ENCODE data around the gene NXPH3. TPM values are rescaled to one million over a fixed set of nuclear protein-coding genes. Genes with fewer than 3 reads are reported as not detected.

Gene NXPH3
- not detected in 2 replicates for total RNA-seq (2014; rRNA removed; shearing (Covaris generic); ENCODE audit: low replicate concordance)

DNA sequence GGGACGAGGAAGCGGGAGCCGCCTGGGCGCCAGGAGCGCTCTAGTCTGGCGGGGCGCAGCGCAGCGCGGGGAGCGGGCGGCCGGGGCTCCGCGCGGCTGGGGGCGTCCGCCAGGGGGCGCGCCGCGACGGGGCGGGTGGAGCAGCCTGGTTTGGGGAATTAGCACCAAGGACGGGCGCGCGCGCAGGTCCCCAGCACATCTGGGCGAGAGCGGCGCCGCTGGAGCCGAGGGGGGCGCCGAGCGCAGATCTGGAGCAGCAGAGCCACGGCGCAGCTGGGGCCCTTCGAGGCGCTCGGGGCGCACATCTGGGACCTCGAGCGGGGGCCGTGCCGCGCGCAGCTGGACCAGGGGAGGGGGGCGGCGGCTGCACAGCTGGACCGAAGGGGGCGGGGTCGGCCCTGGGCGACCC lies at the start of gene NXPH3:
Gene NXPH3, plus strand, starts transcription at position 193 of the 409 bp plus-strand sequence. CDS start 349 bp downstream, outside the sequence.
- H3K4me3 ChIP-seq (ENCODE audit: low read length), result no peak within 1 kb of the TSS
- H3K79me2 ChIP-seq (ENCODE audit: low read length), result no peaks in the 10 kb centered on the region
- H3K27ac ChIP-seq (ENCODE audit: low read length), result no peak within 1 kb of the TSS
- H3K4me2 ChIP-seq (ENCODE audit: low read depth, low read length, poor library complexity, severe bottlenecking), result no peak within 1 kb of the TSS
- no peak within 1 kb of the TSS for H3K9ac ChIP-seq (ENCODE audit: low read length)
- H3K4me1 ChIP-seq (ENCODE audit: low read length), result no peaks in the 10 kb centered on the region
- H3K27me3 ChIP-seq (ENCODE audit: low read length), result no peaks in the 10 kb centered on the region
- no peaks in the 10 kb centered on the region for H3K36me3 ChIP-seq (ENCODE audit: insufficient read depth, low read length)
- no peaks in the 10 kb centered on the region for H3K9me3 ChIP-seq (ENCODE audit: low read length)
- H2AFZ ChIP-seq (ENCODE audit: low read length), result no peak within 1 kb of the TSS
- no peak for DNase-seq
- H4K20me1 ChIP-seq (ENCODE audit: insufficient read depth, low read depth, low read length), result no peaks in the 10 kb centered on the region
- no peaks in the 10 kb centered on the region for H3K9me2 ChIP-seq (replicated peaks; ENCODE audit: insufficient read depth, low read length)

- Histone ChIP-seq H3K9me2 (replicated peaks; ENCODE audit: insufficient read depth, low read length) (no peaks in the 10 kb centered on the region), H3K79me2 (ENCODE audit: low read length) (no peaks in the 10 kb centered on the region), H3K4me3 (ENCODE audit: low read length) (no peak overlapping the region), H3K27ac (ENCODE audit: low read length) (no peak overlapping the region), H3K4me2 (ENCODE audit: low read depth, low read length, poor library complexity, severe bottlenecking) (no peak overlapping the region), H2AFZ (ENCODE audit: low read length) (no peak overlapping the region), H3K9me3 (ENCODE audit: low read length) (no peaks in the 10 kb centered on the region), H3K27me3 (ENCODE audit: low read length) (no peaks in the 10 kb centered on the region), H3K4me1 (ENCODE audit: low read length) (peaks cover 9% of the 10 kb centered on the region), H4K20me1 (ENCODE audit: insufficient read depth, low read depth, low read length) (no peaks in the 10 kb centered on the region), H3K36me3 (ENCODE audit: insufficient read depth, low read length) (no peaks in the 10 kb centered on the region), H3K9ac (ENCODE audit: low read length) (no peak overlapping the region)
- DNase-seq, result no peak
Observed at GRCh38 chr17:49527927-49528651, 47.6 kb upstream of the NXPH3 start.

DNA sequence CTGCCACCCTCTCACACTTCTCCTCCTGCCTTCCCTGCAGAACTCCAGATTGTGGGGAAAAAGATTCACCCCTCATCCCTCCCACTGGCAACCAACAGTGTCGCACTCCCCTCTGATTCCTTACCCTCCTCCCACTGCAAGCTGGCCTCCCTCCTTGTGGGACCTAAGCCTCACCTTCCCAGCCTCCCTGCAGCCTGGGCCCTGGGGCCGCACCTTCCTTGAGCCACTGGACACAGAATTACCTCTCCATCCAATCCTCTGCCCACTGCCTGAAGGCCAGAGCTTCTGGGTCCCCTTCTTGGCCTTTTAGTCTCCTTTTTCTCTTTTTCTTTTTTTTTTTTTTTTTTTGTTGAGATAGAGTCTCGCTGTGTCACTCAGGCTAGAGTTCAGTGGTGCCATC lies 46.7 kb upstream of the NXPH3 start:
- H3K4me2 ChIP-seq (ENCODE audit: low read depth, low read length, poor library complexity, severe bottlenecking), result no peak overlapping the region
- H2AFZ ChIP-seq (ENCODE audit: low read length), result no peak overlapping the region
- H3K36me3 ChIP-seq (ENCODE audit: insufficient read depth, low read length), result no peaks in the 10 kb centered on the region
- H3K9me3 ChIP-seq (ENCODE audit: low read length), result no peaks in the 10 kb centered on the region
- no peak overlapping the region for H3K9ac ChIP-seq (ENCODE audit: low read length)
- H3K9me2 ChIP-seq (replicated peaks; ENCODE audit: insufficient read depth, low read length), result no peaks in the 10 kb centered on the region
- H3K27me3 ChIP-seq (ENCODE audit: low read length), result no peaks in the 10 kb centered on the region
- H3K4me1 ChIP-seq (ENCODE audit: low read length), result peaks cover 2% of the 10 kb centered on the region
- no peak overlapping the region for H3K27ac ChIP-seq (ENCODE audit: low read length)
- DNase-seq, result no peak
- no peaks in the 10 kb centered on the region for H4K20me1 ChIP-seq (ENCODE audit: insufficient read depth, low read depth, low read length)
- no peak overlapping the region for H3K4me3 ChIP-seq (ENCODE audit: low read length)
- H3K79me2 ChIP-seq (ENCODE audit: low read length), result no peaks in the 10 kb centered on the region

GRCh38 chr17:49530118-49530517 lies 45.6 kb upstream of the NXPH3 start:
- H3K27ac ChIP-seq (ENCODE audit: low read length), result no peak overlapping the region
- no peaks in the 10 kb centered on the region for H3K4me1 ChIP-seq (ENCODE audit: low read length)
- no peaks in the 10 kb centered on the region for H3K9me3 ChIP-seq (ENCODE audit: low read length)
- no peaks in the 10 kb centered on the region for H4K20me1 ChIP-seq (ENCODE audit: insufficient read depth, low read depth, low read length)
- no peaks in the 10 kb centered on the region for H3K27me3 ChIP-seq (ENCODE audit: low read length)
- H3K36me3 ChIP-seq (ENCODE audit: insufficient read depth, low read length), result no peaks in the 10 kb centered on the region
- H3K4me2 ChIP-seq (ENCODE audit: low read depth, low read length, poor library complexity, severe bottlenecking), result no peak overlapping the region
- no peak overlapping the region for H2AFZ ChIP-seq (ENCODE audit: low read length)
- H3K4me3 ChIP-seq (ENCODE audit: low read length), result no peak overlapping the region
- no peaks in the 10 kb centered on the region for H3K79me2 ChIP-seq (ENCODE audit: low read length)
- DNase-seq, result no peak
- no peak overlapping the region for H3K9ac ChIP-seq (ENCODE audit: low read length)
- no peaks in the 10 kb centered on the region for H3K9me2 ChIP-seq (replicated peaks; ENCODE audit: insufficient read depth, low read length)

GRCh38 chr17:49543860-49544259 lies 31.8 kb upstream of the NXPH3 start:
- Histone ChIP-seq H3K9ac (ENCODE audit: low read length) (no peak overlapping the region), H3K27me3 (ENCODE audit: low read length) (no peaks in the 10 kb centered on the region)

GRCh38 chr17:49545007-49545660 lies 30.5 kb upstream of the NXPH3 start:
- Histone ChIP-seq H3K4me3 (ENCODE audit: low read length) (no peak overlapping the region), H3K4me2 (ENCODE audit: low read depth, low read length, poor library complexity, severe bottlenecking) (no peak overlapping the region), H3K27me3 (ENCODE audit: low read length) (no peaks in the 10 kb centered on the region), H3K9me2 (replicated peaks; ENCODE audit: insufficient read depth, low read length) (no peaks in the 10 kb centered on the region), H3K4me1 (ENCODE audit: low read length) (no peaks in the 10 kb centered on the region), H3K79me2 (ENCODE audit: low read length) (no peaks in the 10 kb centered on the region), H4K20me1 (ENCODE audit: insufficient read depth, low read depth, low read length) (no peaks in the 10 kb centered on the region), H3K9ac (ENCODE audit: low read length) (no peak overlapping the region), H3K9me3 (ENCODE audit: low read length) (no peaks in the 10 kb centered on the region), H2AFZ (ENCODE audit: low read length) (no peak overlapping the region), H3K27ac (ENCODE audit: low read length) (no peak overlapping the region), H3K36me3 (ENCODE audit: insufficient read depth, low read length) (no peaks in the 10 kb centered on the region)
- DNase-seq, result no peak

More at GRCh38 chr17:49543860-49544259, 31.8 kb upstream of the NXPH3 start:
- no peaks in the 10 kb centered on the region for H3K36me3 ChIP-seq (ENCODE audit: insufficient read depth, low read length)
- no peaks in the 10 kb centered on the region for H3K4me1 ChIP-seq (ENCODE audit: low read length)
- H3K4me3 ChIP-seq (ENCODE audit: low read length), result no peak overlapping the region
- H3K27ac ChIP-seq (ENCODE audit: low read length), result no peak overlapping the region
- DNase-seq, result no peak
- H3K79me2 ChIP-seq (ENCODE audit: low read length), result no peaks in the 10 kb centered on the region
- no peak overlapping the region for H3K4me2 ChIP-seq (ENCODE audit: low read depth, low read length, poor library complexity, severe bottlenecking)
- no peak overlapping the region for H2AFZ ChIP-seq (ENCODE audit: low read length)
- H3K9me2 ChIP-seq (replicated peaks; ENCODE audit: insufficient read depth, low read length), result no peaks in the 10 kb centered on the region
- no peaks in the 10 kb centered on the region for H4K20me1 ChIP-seq (ENCODE audit: insufficient read depth, low read depth, low read length)
- H3K9me3 ChIP-seq (ENCODE audit: low read length), result no peaks in the 10 kb centered on the region

DNA sequence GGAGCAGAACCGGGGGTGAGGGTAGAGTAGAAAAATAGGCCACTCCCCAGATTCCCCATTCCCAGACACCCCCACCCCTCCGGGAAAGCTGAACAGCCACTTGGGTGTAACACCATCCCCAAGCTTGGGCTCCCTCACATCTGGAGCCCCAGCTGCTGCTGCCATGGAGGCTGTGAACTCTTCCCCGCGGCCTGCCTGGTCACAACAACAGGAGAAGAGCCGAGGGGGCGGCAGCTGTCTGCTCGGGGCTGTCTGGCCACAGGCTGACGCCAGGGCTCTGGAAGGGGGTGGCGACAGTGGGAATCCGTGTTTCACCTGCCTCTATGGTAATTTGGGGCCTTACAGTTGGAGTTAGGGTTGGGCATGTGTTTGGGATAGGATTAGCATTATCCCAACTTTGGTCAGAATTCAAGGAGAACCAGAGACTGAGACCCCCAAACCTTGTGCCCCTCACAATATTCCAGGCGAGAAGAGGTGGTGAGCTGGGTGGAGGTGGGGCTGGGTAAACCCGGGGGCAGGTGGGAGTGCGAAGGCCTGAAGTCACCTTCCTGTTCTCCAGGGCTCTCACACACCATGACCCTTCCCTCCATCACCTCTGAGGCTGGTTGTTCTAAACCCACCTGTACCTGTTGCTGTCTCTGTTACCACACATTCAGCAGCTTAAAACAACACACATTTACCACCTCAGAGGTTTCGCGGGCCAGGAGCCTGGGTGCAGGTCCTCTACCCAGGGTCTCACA lies 29.7 kb upstream of the NXPH3 start:
- H3K79me2 ChIP-seq (ENCODE audit: low read length), result no peaks in the 10 kb centered on the region
- no peak overlapping the region for H2AFZ ChIP-seq (ENCODE audit: low read length)
- no peaks in the 10 kb centered on the region for H4K20me1 ChIP-seq (ENCODE audit: insufficient read depth, low read depth, low read length)
- H3K27ac ChIP-seq (ENCODE audit: low read length), result no peak overlapping the region
- H3K4me2 ChIP-seq (ENCODE audit: low read depth, low read length, poor library complexity, severe bottlenecking), result no peak overlapping the region
- H3K9me3 ChIP-seq (ENCODE audit: low read length), result no peaks in the 10 kb centered on the region
- no peak for DNase-seq
- H3K4me1 ChIP-seq (ENCODE audit: low read length), result no peaks in the 10 kb centered on the region
- H3K9me2 ChIP-seq (replicated peaks; ENCODE audit: insufficient read depth, low read length), result no peaks in the 10 kb centered on the region
- H3K27me3 ChIP-seq (ENCODE audit: low read length), result no peaks in the 10 kb centered on the region
- no peak overlapping the region for H3K4me3 ChIP-seq (ENCODE audit: low read length)
- H3K9ac ChIP-seq (ENCODE audit: low read length), result no peak overlapping the region
- H3K36me3 ChIP-seq (ENCODE audit: insufficient read depth, low read length), result no peaks in the 10 kb centered on the region

Data from Karpas-422 (cell line).